ENCODE data around the gene RARA. TPM values are rescaled to one million over a fixed set of nuclear protein-coding genes. Genes with fewer than 3 reads are reported as not detected.

RARA gene
- total RNA-seq, 1 experiment from 2014 or later = 35.1 TPM

DNA sequence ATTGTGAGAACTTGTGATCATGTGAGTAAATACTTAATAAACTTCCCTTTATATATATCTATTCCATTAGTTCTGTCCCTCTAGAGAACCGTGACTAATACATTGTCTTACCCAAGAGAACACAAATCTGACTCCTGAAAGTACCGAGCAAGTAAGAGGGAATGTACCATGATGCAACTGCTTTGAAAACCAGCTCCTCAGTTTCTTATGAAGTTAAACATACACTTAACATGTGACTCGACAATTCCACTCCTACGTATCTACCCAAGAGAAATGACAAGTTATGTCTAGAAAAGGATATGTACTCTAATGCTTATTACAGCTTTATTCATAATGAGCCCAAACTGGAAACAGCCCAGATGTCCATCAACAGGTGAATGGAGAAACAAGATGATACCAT lies 64.3 kb downstream of the RARA start:
- POLR2A ChIA-PET = no interaction called here

More for the DNA sequence above, 64.3 kb downstream of the RARA start:
- H2AFZ ChIP-seq (ENCODE audit: low read depth, low read length, poor library complexity, severe bottlenecking) = no peak overlapping the region
- H3K79me2 ChIP-seq (ENCODE audit: insufficient read depth, low read length) = no peaks in the 10 kb centered on the region
- CTCF ChIA-PET = no interaction called here
- no peaks in the 10 kb centered on the region for H3K4me1 ChIP-seq (ENCODE audit: control insufficient read depth in 1 of 2, insufficient read depth in 2 of 2, low read length in 2 of 2)
- intact Hi-C loops (cut with micrococcal nuclease) = no loop called here
- H4K20me1 ChIP-seq (ENCODE audit: insufficient read depth) = no peaks in the 10 kb centered on the region
- no peak overlapping the region for H3K4me2 ChIP-seq (ENCODE audit: low read length)
- no peaks in the 10 kb centered on the region for H3K36me3 ChIP-seq (ENCODE audit: control insufficient read depth in 1 of 2, insufficient read depth in 2 of 2, low read length in 2 of 2)
- RAD21 ChIA-PET (ENCODE audit: low non-redundant PET in 1 of 2, low total read pairs in 2 of 2, uncharacterized antibody in 2 of 2, unreplicated experiment in 2 of 2) = no interaction called here
- H3K9me2 ChIP-seq (ENCODE audit: insufficient read depth) = no peaks in the 10 kb centered on the region
- no peak overlapping the region for H3K4me3 ChIP-seq (replicated peaks in 1 of 2; ENCODE audit: low read depth in 1 of 2, low read length in 2 of 2)
- TF ChIP-seq, protein P1, sequence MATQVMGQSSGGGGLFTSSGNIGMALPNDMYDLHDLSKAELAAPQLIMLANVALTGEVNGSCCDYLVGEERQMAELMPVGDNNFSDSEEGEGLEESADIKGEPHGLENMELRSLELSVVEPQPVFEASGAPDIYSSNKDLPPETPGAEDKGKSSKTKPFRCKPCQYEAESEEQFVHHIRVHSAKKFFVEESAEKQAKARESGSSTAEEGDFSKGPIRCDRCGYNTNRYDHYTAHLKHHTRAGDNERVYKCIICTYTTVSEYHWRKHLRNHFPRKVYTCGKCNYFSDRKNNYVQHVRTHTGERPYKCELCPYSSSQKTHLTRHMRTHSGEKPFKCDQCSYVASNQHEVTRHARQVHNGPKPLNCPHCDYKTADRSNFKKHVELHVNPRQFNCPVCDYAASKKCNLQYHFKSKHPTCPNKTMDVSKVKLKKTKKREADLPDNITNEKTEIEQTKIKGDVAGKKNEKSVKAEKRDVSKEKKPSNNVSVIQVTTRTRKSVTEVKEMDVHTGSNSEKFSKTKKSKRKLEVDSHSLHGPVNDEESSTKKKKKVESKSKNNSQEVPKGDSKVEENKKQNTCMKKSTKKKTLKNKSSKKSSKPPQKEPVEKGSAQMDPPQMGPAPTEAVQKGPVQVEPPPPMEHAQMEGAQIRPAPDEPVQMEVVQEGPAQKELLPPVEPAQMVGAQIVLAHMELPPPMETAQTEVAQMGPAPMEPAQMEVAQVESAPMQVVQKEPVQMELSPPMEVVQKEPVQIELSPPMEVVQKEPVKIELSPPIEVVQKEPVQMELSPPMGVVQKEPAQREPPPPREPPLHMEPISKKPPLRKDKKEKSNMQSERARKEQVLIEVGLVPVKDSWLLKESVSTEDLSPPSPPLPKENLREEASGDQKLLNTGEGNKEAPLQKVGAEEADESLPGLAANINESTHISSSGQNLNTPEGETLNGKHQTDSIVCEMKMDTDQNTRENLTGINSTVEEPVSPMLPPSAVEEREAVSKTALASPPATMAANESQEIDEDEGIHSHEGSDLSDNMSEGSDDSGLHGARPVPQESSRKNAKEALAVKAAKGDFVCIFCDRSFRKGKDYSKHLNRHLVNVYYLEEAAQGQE (IDR thresholded peaks at IDR 0.05; ENCODE audit: low read depth) = no peak
- TF ChIP-seq JUND (IDR thresholded peaks at IDR 0.05) (no peak), ZFX (IDR thresholded peaks at IDR 0.05) (no peak), CBX3 (IDR thresholded peaks at IDR 0.05; ENCODE audit: low read depth) (no peak), EZH2 (IDR thresholded peaks at IDR 0.05) (no peak), SIN3A (IDR thresholded peaks at IDR 0.05; ENCODE audit: low read depth) (no peak), YY1 (IDR thresholded peaks at IDR 0.05; ENCODE audit: extremely low read depth, insufficient replicate concordance, low read depth, low read length) (no peak), ELF1 (IDR thresholded peaks at IDR 0.05; ENCODE audit: borderline replicate concordance, low read depth) (no peak)
- TF ChIP-seq, protein P2, sequence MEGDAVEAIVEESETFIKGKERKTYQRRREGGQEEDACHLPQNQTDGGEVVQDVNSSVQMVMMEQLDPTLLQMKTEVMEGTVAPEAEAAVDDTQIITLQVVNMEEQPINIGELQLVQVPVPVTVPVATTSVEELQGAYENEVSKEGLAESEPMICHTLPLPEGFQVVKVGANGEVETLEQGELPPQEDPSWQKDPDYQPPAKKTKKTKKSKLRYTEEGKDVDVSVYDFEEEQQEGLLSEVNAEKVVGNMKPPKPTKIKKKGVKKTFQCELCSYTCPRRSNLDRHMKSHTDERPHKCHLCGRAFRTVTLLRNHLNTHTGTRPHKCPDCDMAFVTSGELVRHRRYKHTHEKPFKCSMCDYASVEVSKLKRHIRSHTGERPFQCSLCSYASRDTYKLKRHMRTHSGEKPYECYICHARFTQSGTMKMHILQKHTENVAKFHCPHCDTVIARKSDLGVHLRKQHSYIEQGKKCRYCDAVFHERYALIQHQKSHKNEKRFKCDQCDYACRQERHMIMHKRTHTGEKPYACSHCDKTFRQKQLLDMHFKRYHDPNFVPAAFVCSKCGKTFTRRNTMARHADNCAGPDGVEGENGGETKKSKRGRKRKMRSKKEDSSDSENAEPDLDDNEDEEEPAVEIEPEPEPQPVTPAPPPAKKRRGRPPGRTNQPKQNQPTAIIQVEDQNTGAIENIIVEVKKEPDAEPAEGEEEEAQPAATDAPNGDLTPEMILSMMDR (IDR thresholded peaks at IDR 0.05 in 2 of 3, conservative IDR thresholded peaks at IDR 0.05 in 1 of 3; ENCODE audit: borderline replicate concordance in 1 of 3, insufficient read depth in 1 of 3, low read depth in 2 of 3, low read length in 2 of 3) = no peak
- TF ChIP-seq, protein P3, sequence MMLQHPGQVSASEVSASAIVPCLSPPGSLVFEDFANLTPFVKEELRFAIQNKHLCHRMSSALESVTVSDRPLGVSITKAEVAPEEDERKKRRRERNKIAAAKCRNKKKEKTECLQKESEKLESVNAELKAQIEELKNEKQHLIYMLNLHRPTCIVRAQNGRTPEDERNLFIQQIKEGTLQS (IDR thresholded peaks at IDR 0.05) = no peak
- TF ChIP-seq, protein P4, sequence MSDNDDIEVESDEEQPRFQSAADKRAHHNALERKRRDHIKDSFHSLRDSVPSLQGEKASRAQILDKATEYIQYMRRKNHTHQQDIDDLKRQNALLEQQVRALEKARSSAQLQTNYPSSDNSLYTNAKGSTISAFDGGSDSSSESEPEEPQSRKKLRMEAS (IDR thresholded peaks at IDR 0.05) = no peak
- no peaks in the 10 kb centered on the region for H3K27me3 ChIP-seq (ENCODE audit: insufficient read depth, low read length)
- BruUV-seq (replicated peaks) = no TSS peak
- H3K9me3 ChIP-seq (ENCODE audit: control insufficient read depth in 1 of 2, insufficient read depth in 1 of 2, low read depth in 1 of 2, low read length in 2 of 2) = no peaks in the 10 kb centered on the region
- ATAC-seq = no peak
- no peak overlapping the region for H3K27ac ChIP-seq (ENCODE audit: low read depth, low read length)
- no peak overlapping the region for H3K9ac ChIP-seq (ENCODE audit: low read length)
- no peak for DNase-seq (ENCODE audit: low read depth, low spot score)

Measured in HCT116 (cell line).